GM12878 (cell line): ENCODE results near the gene MCC. TPM values are rescaled to one million over a fixed set of nuclear protein-coding genes. Genes with fewer than 3 reads are reported as not detected.

Experiments
- ATAC-seq: fragments of 200-7000 bp; cut with Tn5 transposase; 3 replicates; pipeline ENCODE4 v1.9.1; 2020; ENCODE audit warnings: mild to moderate bottlenecking, moderate library complexity
- BruUV-seq: library from RNA; stranded (reverse); fragments of 400-500 nt; replicated peaks from 2 replicates; lab custom pipeline; 2021; lab: Mats Ljungman, UMichigan
- CTCF ChIA-PET: fragments of 300-600 bp; sonication (Branson Sonifier 250); formaldehyde crosslinking; extraction: SDS; loops from one replicate; lab custom pipeline; 2021; ENCODE audit warnings: inconsistent platforms; lab: Yijun Ruan, JAX
- POLR2A ChIA-PET: fragments of 350-600 bp; formaldehyde crosslinking; extraction: SDS; loops from one replicate; lab custom pipeline; 2021; ENCODE audit warnings: inconsistent platforms; lab: Charles Lee
- RAD21 ChIA-PET: fragments of 300-600 bp; sonication (Branson Sonifier 250); formaldehyde crosslinking; loops from one replicate; lab custom pipeline; 2023; ENCODE audit warnings: antibody characterized with exemption; ENCODE audit not compliant: unreplicated experiment; lab: Charles Lee
- SMC1A ChIA-PET: fragments of 300-600 bp; sonication (Branson Sonifier 250); formaldehyde crosslinking; loops from one replicate; lab custom pipeline; 2023; ENCODE audit not compliant: unreplicated experiment, uncharacterized antibody; lab: Charles Lee
- DNase-seq: peaks from one replicate; pipeline ENCODE4 v3.0.0-alpha.2; 2011; ENCODE audit warnings: low read depth, low spot score
- FAIRE-seq: peaks from 3 replicates; lab custom pipeline; 2011; peaks lifted over from hg19 to GRCh38; lab: Jason Lieb, UNC
- H2AFZ ChIP-seq: 2 replicates; pipeline ENCODE4 v1.6.0; 2011; ENCODE audit warnings: low read depth, low read length, control low read depth; ENCODE audit not compliant: control insufficient read depth
- H3K27ac ChIP-seq: 2 replicates; pipeline ENCODE4 v1.5.1; 2011; ENCODE audit warnings: control low read depth; ENCODE audit not compliant: control insufficient read depth, insufficient read depth
- H3K27me3 ChIP-seq, 2 experiments: replicated peaks in 1 of 2; 2 replicates each; pipeline versions ENCODE4 v1.6.0 to v1.6.1; 2011; ENCODE audit warnings: low read length in 1 of 2; ENCODE audit not compliant: control insufficient read depth in 2 of 2, insufficient read depth in 2 of 2
- H3K36me3 ChIP-seq, 2 experiments: 2 replicates each; pipeline ENCODE4 v1.5.1; 2011; ENCODE audit warnings: low read length in 1 of 2; ENCODE audit not compliant: control insufficient read depth in 2 of 2, insufficient read depth in 2 of 2
- H3K4me1 ChIP-seq: 2 replicates; pipeline ENCODE4 v1.6.1; 2011; ENCODE audit warnings: mild to moderate bottlenecking, low read length, moderate library complexity, mixed read lengths; ENCODE audit not compliant: control insufficient read depth, insufficient read depth
- H3K4me2 ChIP-seq: 2 replicates; pipeline ENCODE4 v1.6.0; 2011; ENCODE audit warnings: control low read depth; ENCODE audit not compliant: control insufficient read depth, insufficient read depth
- H3K4me3 ChIP-seq: fragments of 200-600 bp; sonication (generic); 2 replicates; pipeline ENCODE4 v1.5.1; 2016
- H3K79me2 ChIP-seq: 2 replicates; pipeline ENCODE4 v1.6.0; 2011; ENCODE audit warnings: low read length; ENCODE audit not compliant: control insufficient read depth, insufficient read depth
- H3K9ac ChIP-seq: 2 replicates; pipeline ENCODE4 v1.8.0; 2011; ENCODE audit warnings: low read length, control low read depth, mixed read lengths; ENCODE audit not compliant: control insufficient read depth, insufficient read depth
- H3K9me3 ChIP-seq: replicated peaks from 3 replicates; pipeline ENCODE4 v1.5.1; 2011; ENCODE audit warnings: mild to moderate bottlenecking, low read length; ENCODE audit not compliant: control insufficient read depth, insufficient read depth
- H4K20me1 ChIP-seq: 2 replicates; pipeline ENCODE4 v1.6.0; 2011; ENCODE audit not compliant: control insufficient read depth, insufficient read depth
- BACH1 ChIP-seq: fragments of 450-650 bp; IDR thresholded peaks from 2 replicates; pipeline ENCODE4 v1.6.1; 2017; ENCODE audit warnings: mild to moderate bottlenecking, borderline replicate concordance
- BCL3 ChIP-seq: IDR thresholded peaks from 2 replicates; pipeline ENCODE4 v1.6.1; 2011; ENCODE audit warnings: borderline replicate concordance, low read depth, mild to moderate bottlenecking, moderate library complexity, low read length; ENCODE audit not compliant: insufficient read depth, poor library complexity, severe bottlenecking
- CTCF ChIP-seq, 3 experiments: IDR thresholded peaks in 2 of 3; conservative IDR thresholded peaks in 1 of 3; 2 replicates each; pipeline ENCODE4 v1.5.1; 2011; ENCODE audit warnings: low read depth in 3 of 3, low read length in 3 of 3, mild to moderate bottlenecking in 3 of 3, control low read depth in 2 of 3, moderate library complexity in 2 of 3, inconsistent platforms in 1 of 3, mixed read lengths in 1 of 3; ENCODE audit not compliant: control insufficient read depth in 2 of 3, insufficient read depth in 1 of 3; ENCODE audit errors: extremely low read depth in 1 of 3
- MTA3 ChIP-seq: IDR thresholded peaks from 2 replicates; pipeline ENCODE4 v1.6.1; 2012; ENCODE audit warnings: low read length, inconsistent platforms, borderline replicate concordance
- NR2C1 ChIP-seq: fragments of 450-650 bp; IDR thresholded peaks from 2 replicates; pipeline ENCODE4 v1.6.1; 2017; ENCODE audit warnings: antibody characterized with exemption, mild to moderate bottlenecking, moderate library complexity
- PML ChIP-seq: IDR thresholded peaks from 2 replicates; pipeline ENCODE4 v1.6.1; 2012; ENCODE audit warnings: low read length, inconsistent platforms
- SP1 ChIP-seq: IDR thresholded peaks from one replicate; pipeline ENCODE4 v1.6.1; 2011; ENCODE audit warnings: low read depth, low read length
- SUZ12 ChIP-seq: fragments of 200-600 bp; sonication (generic); IDR thresholded peaks from one replicate; pipeline ENCODE4 v1.6.1; 2018; ENCODE audit warnings: antibody characterized with exemption, mild to moderate bottlenecking; ENCODE audit not compliant: unreplicated experiment
- TARDBP ChIP-seq: IDR thresholded peaks from 2 replicates; pipeline ENCODE4 v1.6.1; 2016; ENCODE audit warnings: borderline replicate concordance
- ZBED1 ChIP-seq: IDR thresholded peaks from 2 replicates; pipeline ENCODE4 v1.6.1; 2016; ENCODE audit warnings: borderline replicate concordance
- WGBS: methylation state at CpG from one replicate; pipeline ENCODE4 v1.1.6; 2016; ENCODE audit warnings: low lambda C conversion rate; ENCODE audit not compliant: insufficient replicate concordance, insufficient coverage; ENCODE audit errors: missing lambda C conversion rate; 5-methylcytosine and 5-hydroxymethylcytosine counted together
- in situ Hi-C: fragments of 300-500 bp; cut with MboI; formaldehyde crosslinking; loops from 9 replicates; pipeline ENCODE4 v1.14.3; 2018; ENCODE audit warnings: mixed read lengths
- intact Hi-C: fragments of 100-400 bp; cut with micrococcal nuclease; formaldehyde crosslinking; loops from one replicate; pipeline ENCODE4 v1.14.2; 2022; ENCODE audit not compliant: unreplicated experiment
- polyA plus RNA-seq, 11 experiments: library from polyadenylated mRNA; depleted of rRNA in 4 of 11; unstranded in 6 of 11; stranded (reverse) in 5 of 11; fragments of >200 nt; fragmentation: Nextera tagmentation in 4 of 11; fragmentation: Illumina TruSeq in 1 of 11; extraction: Ambion mirVana in 4 of 11; extraction: Trizol in 1 of 11; gene quantifications; 1 replicate in 1 of 11; 2 replicates in 10 of 11; pipeline versions ENCODE4 v1.2.1 to v1.2.3, GENCODE V29; 2011 to 2016; ENCODE audit warnings: inconsistent platforms in 2 of 11, missing spikeins in 2 of 11, low read depth in 1 of 11
- total RNA-seq, 4 experiments: library from RNA; depleted of rRNA in 3 of 4; stranded (reverse); fragments of >200 nt in 3 of 4; fragmentation: Illumina TruSeq in 1 of 4; extraction: Trizol in 1 of 4; gene quantifications; 2 replicates each; pipeline versions ENCODE4 v1.2.1 to v1.2.3, GENCODE V29; 2013 to 2021

MCC gene
- total and polyA plus RNA-seq, 10 of the 15 experiments (the other 5 are each of a cell fraction or from before 2014, with no cell fraction given) = 0.03 to 0.86 (median 0.16) TPM

- Histone ChIP-seq H3K27me3 (no peaks in the 10 kb centered on the region), H3K79me2 (peaks cover 29% of the 10 kb centered on the region), H3K4me1 (peaks cover 3% of the 10 kb centered on the region), H3K9ac (peak overlapping the region; percentile 92), H3K27ac (peak overlapping the region; percentile 81), H2AFZ (peak overlapping the region; percentile 98), H3K36me3 (no peaks in the 10 kb centered on the region; a peak in 2 of 4 replicates), H3K4me3 (peak overlapping the region; percentile 74), H4K20me1 (no peaks in the 10 kb centered on the region), H3K9me3 (no peaks in the 10 kb centered on the region), H3K4me2 (peak overlapping the region; percentile 97)
- in situ Hi-C loops = loop anchor here (5.0 kb wide), 1 partner anchor 527 kb away; no protein-coding TSS in a partner anchor
- FAIRE-seq (no peak), ATAC-seq (peak; percentile 28), DNase-seq (no peak)
- intact Hi-C loops = no loop called here
- ChIA-PET RAD21 (interaction anchor here (0.8 to 2.6 kb wide), 4 partner anchors 8 to 517 kb away, joined by 3 to 10 read pairs (median 8); no protein-coding TSS in a partner anchor), POLR2A (interaction anchor here (1.1 kb wide), 1 partner anchor 8 kb away, joined by 4 read pairs; no protein-coding TSS in a partner anchor), CTCF (interaction anchor here (1.0 to 2.7 kb wide), 5 partner anchors 78 to 519 kb away, joined by 3 to 12 read pairs (median 3); no protein-coding TSS in a partner anchor), SMC1A (interaction anchor here (0.8 to 2.7 kb wide), 5 partner anchors 11 to 518 kb away, joined by 3 to 8 read pairs (median 5); no protein-coding TSS in a partner anchor)
- no peak for TF ChIP-seq SP1
- 0 out of 2 replicates have a peak, but pooled peaks have one; percentile 4 for TF ChIP-seq TARDBP
- BruUV-seq = no TSS peak
- 6% methylated on average over 9 of the region's 9 CpGs for WGBS
These were observed 26.0 kb upstream of the MCC start for GRCh38 chr5:113514289-113514635.

- Histone ChIP-seq H3K79me2 (peaks cover 29% of the 10 kb centered on the region), H3K9ac (peak within 1 kb of the TSS; percentile 92), H3K4me1 (peaks cover 3% of the 10 kb centered on the region), H3K4me2 (peak within 1 kb of the TSS; percentile 97), H3K27me3 (no peaks in the 10 kb centered on the region), H3K27ac (peak within 1 kb of the TSS; percentile 81), H3K4me3 (peak within 1 kb of the TSS; percentile 74), H2AFZ (peak within 1 kb of the TSS; percentile 98), H3K9me3 (no peaks in the 10 kb centered on the region), H3K36me3 (no peaks in the 10 kb centered on the region; a peak in 2 of 4 replicates), H4K20me1 (no peaks in the 10 kb centered on the region)
- peak; percentile 42 for DNase-seq
- BruUV-seq = no TSS peak
- SMC1A ChIA-PET = interaction anchor here (0.8 to 4.5 kb wide), 7 partner anchors 8 to 518 kb away, joined by 3 to 34 read pairs (median 5); no protein-coding TSS in a partner anchor
- peak; percentile 91 for ATAC-seq
- intact Hi-C loops (loop anchor here (1.0 kb wide), 1 partner anchor 134 kb away; no protein-coding TSS in a partner anchor), in situ Hi-C loops (loop anchor here (5.0 kb wide), 1 partner anchor 526 kb away; no protein-coding TSS in a partner anchor)
- under 1% methylated on average over 66 of the region's 72 CpGs for WGBS
- CTCF ChIA-PET = interaction anchor here (0.9 to 2.7 kb wide), 6 partner anchors 79 to 518 kb away, joined by 3 to 12 read pairs (median 4); no protein-coding TSS in a partner anchor
- RAD21 ChIA-PET = interaction anchor here (0.8 to 2.6 kb wide), 5 partner anchors 9 to 517 kb away, joined by 3 to 10 read pairs (median 7); no protein-coding TSS in a partner anchor
- FAIRE-seq = peak; percentile 80
- POLR2A ChIA-PET = interaction anchor here (1.1 kb wide), 1 partner anchor 9 kb away, joined by 4 read pairs; no protein-coding TSS in a partner anchor
- TF ChIP-seq PML (peak; percentile 78; the same call in 1 of the 2 replicates), ZBED1 (no peak), BACH1 (no peak), SUZ12 (no peak), BCL3 (no peak), MTA3 (no peak), NR2C1 (peak; percentile 63), CTCF (IDR thresholded peaks at IDR 0.05 in 2 of 3, conservative IDR thresholded peaks at IDR 0.05 in 1 of 3; ENCODE audit: control insufficient read depth in 2 of 3, extremely low read depth in 1 of 3, insufficient read depth in 1 of 3, low read depth in 3 of 3, low read length in 3 of 3) (peak in 2 of 3 experiments; percentile 14 to 25; a peak in 3 of 6 replicates)
These were observed 25.4 kb upstream of the MCC start, which contains the start of gene YTHDC2 for GRCh38 chr5:113513384-113514288. Gene YTHDC2 (plus strand): TSS chr5:113513694. CDS start chr5:113513896, 202 bp downstream.
